ENCODE data around the gene SCNN1A. TPM values are rescaled to one million over a fixed set of nuclear protein-coding genes. Genes with fewer than 3 reads are reported as not detected.

Gene SCNN1A
- total RNA-seq, 4 donors from 2014 or later: 74.6 to 139 (median 119) TPM

GRCh38 chr12:6368906-6369525 lies 6.3 kb downstream of the SCNN1A start:
- H3K4me3 ChIP-seq (ENCODE audit: low read depth, poor library complexity, severe bottlenecking): no peak overlapping the region
- TF ChIP-seq POLR2A (IDR thresholded peaks at IDR 0.05): no peak
- no peak for TF ChIP-seq CTCF (IDR thresholded peaks at IDR 0.05)
- DNase-seq (ENCODE audit: low spot score in 2 of 2): no peak
- 88 to 90% methylated on average over 9 of the region's 9 CpGs for WGBS, 2 donors
- intact Hi-C loops (cut with DNase I; ENCODE audit: low total_unique reads): no loop called here

- DNase-seq (ENCODE audit: low spot score in 2 of 2): no peak
- WGBS, 2 donors: 63 to 67% methylated on average over 15 of the region's 15 CpGs
- intact Hi-C loops (cut with DNase I; ENCODE audit: low total_unique reads): no loop called here
- no peak overlapping the region for H3K4me3 ChIP-seq (ENCODE audit: low read depth, poor library complexity, severe bottlenecking)
- TF ChIP-seq CTCF (IDR thresholded peaks at IDR 0.05) (no peak), POLR2A (IDR thresholded peaks at IDR 0.05) (no peak)
Measured at GRCh38 chr12:6367969-6368892, 7.1 kb downstream of the SCNN1A start.

DNA sequence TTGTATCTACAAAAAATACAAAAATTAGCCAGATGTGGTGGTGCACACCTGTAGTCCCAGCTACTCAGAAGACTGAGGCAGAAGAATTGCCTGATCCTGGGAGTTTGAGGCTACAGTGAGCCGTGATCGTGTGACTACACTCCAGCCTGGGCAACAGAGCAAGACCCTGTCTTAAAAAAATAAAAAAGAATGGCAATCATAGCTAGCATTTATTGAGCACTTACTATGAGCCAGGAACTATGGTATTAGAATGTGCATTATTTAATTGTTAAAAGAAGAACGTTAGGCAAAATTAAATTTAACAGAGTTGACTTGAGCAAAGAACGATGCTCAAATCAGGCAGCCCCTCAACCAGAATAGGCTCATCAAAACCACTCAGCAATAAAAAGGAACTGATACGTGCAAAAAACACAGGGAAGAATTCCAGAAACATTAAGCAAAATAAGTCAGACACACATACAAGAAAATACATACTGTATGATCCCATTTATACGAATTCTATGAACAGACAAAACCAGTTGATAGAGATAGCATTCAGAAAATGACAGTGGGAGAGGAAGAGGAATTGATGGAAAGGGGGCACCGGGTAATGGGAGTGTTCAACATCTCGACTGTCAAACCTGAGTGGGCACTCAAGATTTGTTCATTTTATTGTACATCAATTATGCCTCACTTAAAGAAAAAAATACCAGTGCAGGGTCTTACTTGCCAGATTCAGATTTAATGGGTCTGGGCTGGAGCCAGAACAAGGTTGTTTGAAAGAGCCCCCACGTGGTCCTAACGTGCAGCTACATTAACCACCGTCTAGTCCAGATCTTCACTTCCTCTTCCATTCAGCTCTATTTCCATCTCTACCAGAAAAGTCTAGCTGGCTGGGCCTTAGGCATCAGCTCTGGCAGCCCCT lies 8.0 kb downstream of the SCNN1A start:
- no peak for DNase-seq (ENCODE audit: low spot score in 2 of 2)
- WGBS, 2 donors: 52% methylated on average over 11 of the region's 11 CpGs
- intact Hi-C loops (cut with DNase I; ENCODE audit: low total_unique reads): no loop called here
- H3K4me3 ChIP-seq (ENCODE audit: low read depth, poor library complexity, severe bottlenecking): no peak overlapping the region
- TF ChIP-seq POLR2A (IDR thresholded peaks at IDR 0.05) (no peak), CTCF (IDR thresholded peaks at IDR 0.05) (no peak)

GRCh38 chr12:6364044-6364374 lies 11.4 kb downstream of the SCNN1A start:
- peak; percentile 76 to 91 for DNase-seq (ENCODE audit: low spot score in 2 of 2)
- TF ChIP-seq POLR2A (IDR thresholded peaks at IDR 0.05) (no peak), CTCF (IDR thresholded peaks at IDR 0.05) (no peak)
- 7 to 12% methylated on average over 15 of the region's 15 CpGs for WGBS, 2 donors
- intact Hi-C loops (cut with DNase I; ENCODE audit: low total_unique reads): no loop called here
- H3K4me3 ChIP-seq (ENCODE audit: low read depth, poor library complexity, severe bottlenecking): no peak overlapping the region

DNA sequence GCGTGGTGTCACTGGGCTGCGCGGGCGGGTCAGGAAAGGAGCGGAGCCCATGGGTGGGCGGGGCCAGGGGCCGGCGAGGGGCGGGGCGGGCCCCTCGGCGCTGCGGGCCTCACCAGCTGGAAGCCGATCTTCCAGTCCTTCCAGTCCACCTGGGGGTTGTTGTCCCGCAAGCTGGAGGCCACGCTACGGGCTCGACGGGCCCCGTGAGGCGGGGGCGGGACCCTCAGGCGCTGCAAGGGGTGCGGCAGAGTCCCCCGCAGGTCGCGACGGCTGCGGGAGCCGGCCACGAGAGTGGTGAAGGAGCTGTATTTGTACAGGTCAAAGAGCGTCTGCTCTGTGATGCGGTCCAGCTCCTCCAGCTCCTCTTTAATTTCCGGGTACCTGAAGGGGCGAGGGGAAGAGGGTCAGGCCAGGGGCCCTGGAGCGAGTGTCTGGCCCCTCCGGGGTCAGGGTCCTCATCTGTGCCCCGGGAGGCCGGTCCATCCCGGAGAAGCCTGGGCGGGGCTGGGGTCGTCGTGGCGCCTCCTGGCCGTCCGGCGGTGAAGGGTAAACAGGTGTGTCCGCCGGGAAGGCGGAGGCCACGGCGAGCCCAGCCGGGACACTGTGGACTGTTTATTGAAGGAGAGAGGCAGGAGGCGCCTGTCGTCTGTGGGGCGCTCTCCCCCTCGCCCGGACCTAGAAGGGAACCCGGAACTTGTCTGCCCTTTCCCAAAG lies 11.9 kb downstream of the SCNN1A start:
- WGBS, 2 donors: 2 to 5% methylated on average over 50 to 59 of the region's 59 CpGs
- TF ChIP-seq CTCF (IDR thresholded peaks at IDR 0.05): no peak
- TF ChIP-seq POLR2A (IDR thresholded peaks at IDR 0.05): peak in 1 of 2 donors; percentile 13

More for the DNA sequence above, 11.9 kb downstream of the SCNN1A start:
- DNase-seq (ENCODE audit: low spot score in 2 of 2): peak; percentile 70 to 94
- intact Hi-C loops (cut with DNase I; ENCODE audit: low total_unique reads): no loop called here
- peak overlapping the region; percentile 44 for H3K4me3 ChIP-seq (ENCODE audit: low read depth, poor library complexity, severe bottlenecking)
